ES-I3 (cell line): Measurements from ENCODE around the gene SLC48A1.
"Not testable (repeated sequence)": the region's sequence is repeated elsewhere in the genome, so short reads cannot be mapped to it uniquely, and the experiment has no call there.

Experiments
- H3K36me3 ChIP-seq: 2 replicates; pipeline ENCODE4 v1.6.1; 2013; ENCODE audit warnings: mild to moderate bottlenecking, low read length, control low read depth, moderate library complexity; ENCODE audit not compliant: insufficient read depth
- H3K4me1 ChIP-seq: 2 replicates; pipeline ENCODE4 v1.6.1; 2013; ENCODE audit warnings: mild to moderate bottlenecking, control low read depth, low read length; ENCODE audit not compliant: insufficient read depth
- H3K9ac ChIP-seq: 2 replicates; pipeline ENCODE4 v1.6.1; 2013; ENCODE audit warnings: low read depth, mild to moderate bottlenecking, low read length, moderate library complexity
- H3K9me3 ChIP-seq: 2 replicates; pipeline ENCODE4 v1.6.1; 2013; ENCODE audit warnings: mild to moderate bottlenecking, low read length, moderate library complexity; ENCODE audit not compliant: control insufficient read depth, insufficient read depth

The SLC48A1 gene

GRCh38 chr12:47808050-47808449, 35.0 kb downstream of the SLC48A1 start:
- H3K9me3 ChIP-seq, result no peaks in the 10 kb centered on the region
- no peak overlapping the region for H3K9ac ChIP-seq
- H3K36me3 ChIP-seq, result peaks cover 3% of the 10 kb centered on the region; the same call in 1 of the 2 replicates
- H3K4me1 ChIP-seq, result peaks cover 39% of the 10 kb centered on the region

GRCh38 chr12:47808574-47809365, 35.7 kb downstream of the SLC48A1 start:
- Histone ChIP-seq H3K36me3 (peaks cover 3% of the 10 kb centered on the region; the same call in 1 of the 2 replicates), H3K9me3 (no peaks in the 10 kb centered on the region), H3K4me1 (peaks cover 45% of the 10 kb centered on the region), H3K9ac (no peak overlapping the region)

- H3K36me3 ChIP-seq, H3K9me3 ChIP-seq, H3K9ac ChIP-seq: not testable (repeated sequence)
- H3K4me1 ChIP-seq, result peaks cover 53% of the 10 kb centered on the region
These were observed 36.5 kb downstream of the SLC48A1 start for GRCh38 chr12:47809518-47809917.

GRCh38 chr12:47811072-47811396, 38.0 kb downstream of the SLC48A1 start:
- Histone ChIP-seq H3K36me3 (no peaks in the 10 kb centered on the region), H3K9me3 (no peaks in the 10 kb centered on the region), H3K9ac (no peak overlapping the region), H3K4me1 (peaks cover 55% of the 10 kb centered on the region)

- Histone ChIP-seq H3K36me3 (no peaks in the 10 kb centered on the region), H3K9ac (peak overlapping the region; percentile 29; the same call in 1 of the 2 replicates), H3K4me1 (peaks cover 61% of the 10 kb centered on the region), H3K9me3 (no peaks in the 10 kb centered on the region)
These were observed 38.8 kb downstream of the SLC48A1 start for GRCh38 chr12:47811581-47812484.

- H3K9me3 ChIP-seq, result no peaks in the 10 kb centered on the region
- H3K36me3 ChIP-seq, result no peaks in the 10 kb centered on the region
- peak overlapping the region; percentile 45 for H3K9ac ChIP-seq
- H3K4me1 ChIP-seq, result peaks cover 69% of the 10 kb centered on the region
These were observed 39.9 kb downstream of the SLC48A1 start for GRCh38 chr12:47812797-47813510.

GRCh38 chr12:47813511-47814196, 40.6 kb downstream of the SLC48A1 start:
- H3K4me1 ChIP-seq, result peaks cover 67% of the 10 kb centered on the region
- H3K9me3 ChIP-seq, result no peaks in the 10 kb centered on the region
- peak overlapping the region; percentile 45 for H3K9ac ChIP-seq
- no peaks in the 10 kb centered on the region for H3K36me3 ChIP-seq

GRCh38 chr12:47814539-47815170, 41.6 kb downstream of the SLC48A1 start:
- Histone ChIP-seq H3K9me3 (no peaks in the 10 kb centered on the region), H3K36me3 (no peaks in the 10 kb centered on the region), H3K4me1 (peaks cover 62% of the 10 kb centered on the region), H3K9ac (no peak overlapping the region)

GRCh38 chr12:47815447-47815846, 42.4 kb downstream of the SLC48A1 start:
- not testable (repeated sequence) for H3K9me3 ChIP-seq, H3K9ac ChIP-seq, H3K36me3 ChIP-seq
- peaks cover 59% of the 10 kb centered on the region for H3K4me1 ChIP-seq

- Histone ChIP-seq H3K9ac (no peak overlapping the region), H3K9me3 (no peaks in the 10 kb centered on the region), H3K4me1 (peaks cover 57% of the 10 kb centered on the region), H3K36me3 (no peaks in the 10 kb centered on the region)
These were observed 43.6 kb downstream of the SLC48A1 start for GRCh38 chr12:47816403-47817271.

- Histone ChIP-seq H3K36me3 (no peaks in the 10 kb centered on the region), H3K4me1 (peaks cover 57% of the 10 kb centered on the region), H3K9me3 (no peaks in the 10 kb centered on the region), H3K9ac (no peak overlapping the region)
These were observed 44.4 kb downstream of the SLC48A1 start for GRCh38 chr12:47817272-47818006.

- Histone ChIP-seq H3K9ac (peak overlapping the region; percentile 65; the same call in 1 of the 2 replicates), H3K4me1 (peaks cover 61% of the 10 kb centered on the region), H3K9me3 (no peaks in the 10 kb centered on the region), H3K36me3 (no peaks in the 10 kb centered on the region)
These were observed 45.0 kb downstream of the SLC48A1 start for GRCh38 chr12:47818007-47818376.
